ENCODE data around the gene RFX7.

RFX7 gene

GRCh38 chr15:56249092-56249491 is 5.4 kb upstream of the RFX7 start:
- no peak for TF ChIP-seq ZNF274 (IDR thresholded peaks at IDR 0.05; ENCODE audit: low read depth, low read length)
- H3K4me3 ChIP-seq (ENCODE audit: low read length) = no peak overlapping the region

- no peak overlapping the region for H3K4me3 ChIP-seq (ENCODE audit: low read length)
- TF ChIP-seq ZNF274 (IDR thresholded peaks at IDR 0.05; ENCODE audit: low read depth, low read length) = no peak
These were observed 4.8 kb upstream of the RFX7 start for GRCh38 chr15:56248311-56248992.

GRCh38 chr15:56247266-56247665 is 3.6 kb upstream of the RFX7 start:
- H3K4me3 ChIP-seq (ENCODE audit: low read length) = no peak overlapping the region

GRCh38 chr15:56245871-56246814 is 2.5 kb upstream of the RFX7 start:
- H3K4me3 ChIP-seq (ENCODE audit: low read length) = peak overlapping the region; percentile 58; the same call in 1 of the 2 replicates
- TF ChIP-seq ZNF274 (IDR thresholded peaks at IDR 0.05; ENCODE audit: low read depth, low read length) = no peak

More at GRCh38 chr15:56247266-56247665, 3.6 kb upstream of the RFX7 start:
- no peak for TF ChIP-seq ZNF274 (IDR thresholded peaks at IDR 0.05; ENCODE audit: low read depth, low read length)

- TF ChIP-seq ZNF274 (IDR thresholded peaks at IDR 0.05; ENCODE audit: low read depth, low read length) = no peak
- peak overlapping the region; percentile 11; the same call in 1 of the 2 replicates for H3K4me3 ChIP-seq (ENCODE audit: low read length)
These were observed 1.3 kb upstream of the RFX7 start for GRCh38 chr15:56244811-56245576.

- no peak for TF ChIP-seq ZNF274 (IDR thresholded peaks at IDR 0.05; ENCODE audit: low read depth, low read length)
These were observed 545 bp upstream of the RFX7 start for GRCh38 chr15:56244038-56244810.

GRCh38 chr15:56242576-56243162 is 1.0 kb downstream of the RFX7 start:
- peak overlapping the region; percentile 93 for H3K4me3 ChIP-seq (ENCODE audit: low read length)
- no peak for TF ChIP-seq ZNF274 (IDR thresholded peaks at IDR 0.05; ENCODE audit: low read depth, low read length)

More at GRCh38 chr15:56244038-56244810, 545 bp upstream of the RFX7 start:
- H3K4me3 ChIP-seq (ENCODE audit: low read length) = peak overlapping the region; percentile 93

- TF ChIP-seq ZNF274 (IDR thresholded peaks at IDR 0.05; ENCODE audit: low read depth, low read length) = no peak
- H3K4me3 ChIP-seq (ENCODE audit: low read length) = peak overlapping the region; percentile 93; the same call in 1 of the 2 replicates
These were observed 2.1 kb downstream of the RFX7 start for GRCh38 chr15:56241374-56242105.

- TF ChIP-seq ZNF274 (IDR thresholded peaks at IDR 0.05; ENCODE audit: low read depth, low read length) = no peak
- H3K4me3 ChIP-seq (ENCODE audit: low read length) = no peak overlapping the region
These were observed 3.3 kb downstream of the RFX7 start for GRCh38 chr15:56240390-56240789.

GRCh38 chr15:56236197-56236596 is 7.5 kb downstream of the RFX7 start:
- TF ChIP-seq ZNF274 (IDR thresholded peaks at IDR 0.05; ENCODE audit: low read depth, low read length) = no peak
- no peak overlapping the region for H3K4me3 ChIP-seq (ENCODE audit: low read length)

GRCh38 chr15:56234804-56235203 is 8.9 kb downstream of the RFX7 start:
- no peak for TF ChIP-seq ZNF274 (IDR thresholded peaks at IDR 0.05; ENCODE audit: low read depth, low read length)
- no peak overlapping the region for H3K4me3 ChIP-seq (ENCODE audit: low read length)

- TF ChIP-seq ZNF274 (IDR thresholded peaks at IDR 0.05; ENCODE audit: low read depth, low read length) = no peak
- no peak overlapping the region for H3K4me3 ChIP-seq (ENCODE audit: low read length)
These were observed 10.1 kb downstream of the RFX7 start for GRCh38 chr15:56233549-56233948.

Data from GM08714 (cell line).